ENCODE results near the gene FOXO1.
"Not testable (repeated sequence)": the region's sequence is repeated elsewhere in the genome, so short reads cannot be mapped to it uniquely, and the experiment has no call there.

FOXO1 gene

DNA sequence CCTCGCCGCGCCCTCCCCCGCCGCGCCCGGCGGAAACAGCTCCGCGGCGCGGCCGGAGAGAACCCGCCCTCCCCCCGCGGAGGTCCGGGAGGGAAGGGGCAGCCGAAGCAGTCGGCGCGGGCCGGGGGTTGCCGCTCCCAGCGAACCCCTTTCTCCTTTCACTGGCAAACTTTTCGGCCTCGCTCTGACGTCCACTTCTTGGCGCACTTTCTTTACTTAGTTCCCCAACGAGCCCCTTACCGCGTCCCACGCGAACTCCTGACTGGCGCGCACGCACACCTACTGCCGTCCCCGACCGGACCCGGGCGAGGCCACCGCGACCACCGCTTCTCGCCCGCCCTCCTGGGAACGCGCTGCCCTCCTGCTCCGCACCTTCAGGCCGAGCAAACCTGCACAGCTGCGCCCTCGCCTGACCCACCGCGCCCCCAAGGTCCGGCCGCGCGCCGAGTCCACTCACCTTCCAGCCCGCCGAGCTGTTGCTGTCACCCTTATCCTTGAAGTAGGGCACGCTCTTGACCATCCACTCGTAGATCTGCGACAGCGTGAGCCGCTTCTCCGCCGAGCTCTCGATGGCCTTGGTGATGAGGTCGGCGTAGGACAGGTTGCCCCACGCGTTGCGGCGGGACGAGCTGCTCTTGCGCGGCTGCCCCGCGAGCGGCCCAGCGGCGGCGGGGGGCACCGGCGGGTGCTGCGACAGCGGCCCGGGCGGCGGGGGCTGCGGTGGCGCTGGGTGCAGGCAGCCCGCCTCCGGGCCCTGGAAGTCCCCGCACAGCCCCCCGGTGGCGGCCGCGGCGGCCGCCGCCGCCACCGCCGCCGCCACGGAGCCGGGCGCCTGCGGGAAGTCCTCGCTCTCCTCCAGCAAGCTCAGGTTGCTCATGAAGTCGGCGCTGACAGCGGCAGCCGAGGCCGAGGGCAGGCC, 1.1 kb downstream of the FOXO1 start:
- no peak for DNase-seq

DNA sequence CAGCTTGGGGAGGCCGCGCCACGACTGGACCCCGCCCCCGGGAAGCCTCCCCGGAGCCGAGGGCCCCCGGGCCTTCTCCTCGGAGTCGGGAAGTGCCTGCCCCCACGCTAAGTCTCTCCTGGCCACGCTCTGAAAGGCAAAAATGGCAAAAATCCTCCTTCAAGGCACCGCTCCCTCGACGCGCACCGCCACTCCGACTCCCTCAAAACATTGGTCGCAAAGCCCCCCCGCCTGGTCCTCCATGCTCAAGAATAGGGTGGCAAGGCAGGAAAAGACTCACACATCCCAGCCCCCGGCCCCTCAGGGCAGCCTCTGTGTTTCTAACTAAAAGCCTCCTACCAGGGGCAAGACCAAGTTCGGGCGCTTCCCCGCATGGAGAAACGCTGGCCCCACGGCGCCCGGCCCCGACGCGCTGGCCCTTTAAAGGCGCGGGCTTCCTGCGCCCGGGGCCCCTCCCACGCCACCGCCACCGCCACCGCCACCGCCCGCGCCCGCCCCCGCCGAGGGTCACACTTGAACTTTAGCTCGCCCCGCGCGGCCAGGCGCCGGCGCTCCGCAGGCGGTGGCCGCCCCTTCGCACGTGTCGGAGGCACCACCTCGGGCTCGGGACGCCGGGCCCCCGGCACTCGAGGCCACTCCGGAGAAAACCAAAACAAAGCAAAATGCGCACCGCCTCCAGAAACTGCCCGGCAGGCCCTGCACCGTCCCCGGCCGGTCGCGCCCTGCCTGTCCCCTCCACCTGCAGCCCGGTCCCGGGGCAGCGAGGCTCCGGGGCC, 1.9 kb downstream of the FOXO1 start:
- DNase-seq: no peak

DNA sequence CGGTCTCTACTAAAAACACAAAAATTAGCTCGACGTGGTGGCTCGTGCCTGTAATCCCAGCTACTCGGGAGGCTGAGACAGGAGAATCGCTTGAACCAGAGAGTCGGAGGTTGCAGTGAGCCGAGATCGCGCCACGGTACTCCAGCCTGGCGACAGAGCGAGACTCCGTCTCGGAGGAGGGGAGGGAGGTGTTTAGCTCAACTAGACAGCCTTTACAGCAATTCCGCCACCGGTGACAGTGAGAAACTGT, 2.4 kb downstream of the FOXO1 start:
- DNase-seq: not testable (repeated sequence)

DNA sequence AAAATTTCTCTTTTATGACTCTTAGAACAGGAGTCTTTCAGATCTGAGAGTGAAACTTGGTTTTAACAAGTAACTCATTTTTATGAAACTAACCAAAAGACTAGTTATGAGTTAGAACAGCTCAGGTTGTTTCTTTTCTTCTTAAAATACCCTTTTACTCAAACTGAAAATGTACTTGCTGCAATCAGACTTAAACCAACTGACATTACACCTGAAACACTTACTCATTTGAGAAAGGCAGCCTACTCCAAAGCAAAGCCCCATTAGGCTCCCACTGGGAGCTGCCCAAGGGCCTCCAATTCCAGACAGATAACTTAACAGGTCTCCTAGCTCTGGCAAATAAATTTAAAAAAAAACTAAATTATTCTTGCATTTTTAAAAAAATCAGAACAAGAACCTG, 3.6 kb downstream of the FOXO1 start:
- DNase-seq: no peak

DNA sequence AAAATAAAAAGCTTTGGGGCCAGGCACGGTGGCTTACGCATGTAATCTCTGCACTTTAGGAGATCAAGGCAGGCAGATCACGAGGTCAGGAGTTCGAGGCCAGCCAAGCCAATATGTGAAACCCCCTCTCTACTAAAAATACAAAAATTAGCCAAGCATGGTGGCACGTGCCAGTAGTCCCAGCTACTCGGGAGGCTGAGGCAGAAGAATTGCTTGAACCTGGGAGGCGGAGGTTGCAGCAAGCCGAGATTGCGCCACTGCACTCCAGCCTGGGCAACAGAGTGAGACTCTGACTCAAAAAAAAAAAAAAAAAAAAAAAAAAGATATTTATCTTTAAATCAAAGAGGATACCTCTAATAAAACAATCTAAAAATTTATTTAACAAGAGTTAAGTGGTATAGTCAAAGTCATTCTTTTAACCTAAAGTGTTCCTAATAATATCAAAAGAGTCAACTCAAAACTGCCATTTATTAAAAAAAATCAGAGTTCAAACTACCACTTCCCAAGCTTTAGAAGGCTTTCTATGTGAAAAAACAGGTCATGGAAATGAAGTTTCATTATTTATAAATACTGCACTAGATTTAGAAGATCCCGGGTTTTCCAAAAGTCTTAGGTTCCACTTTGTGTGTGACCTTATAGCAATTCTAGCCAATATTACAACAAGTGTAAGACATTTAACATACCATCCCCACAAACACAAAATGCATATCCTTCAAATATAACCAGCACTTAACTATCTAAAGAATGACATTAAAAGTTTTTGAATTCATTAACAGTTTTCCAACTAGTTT, 4.4 kb downstream of the FOXO1 start:
- DNase-seq: no peak

DNA sequence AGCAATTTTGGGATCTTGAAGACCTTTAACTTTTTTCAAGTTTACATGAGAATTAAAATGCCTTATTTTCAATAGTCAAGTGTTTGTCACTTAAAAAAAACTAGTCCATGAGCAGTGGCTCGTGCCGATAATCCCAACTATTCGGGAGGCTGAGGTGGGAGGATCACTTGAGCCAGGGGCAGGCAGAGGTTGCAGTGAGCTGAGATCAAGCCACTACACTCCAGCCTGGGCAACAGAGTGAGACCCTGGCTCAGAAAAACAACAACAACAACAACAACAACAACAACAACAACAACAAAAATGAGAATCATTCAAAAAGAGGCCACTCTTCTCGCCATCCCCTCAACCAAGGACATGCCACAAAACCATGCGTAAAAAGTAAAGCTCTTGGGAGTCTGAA, 5.7 kb downstream of the FOXO1 start:
- DNase-seq: no peak

DNA sequence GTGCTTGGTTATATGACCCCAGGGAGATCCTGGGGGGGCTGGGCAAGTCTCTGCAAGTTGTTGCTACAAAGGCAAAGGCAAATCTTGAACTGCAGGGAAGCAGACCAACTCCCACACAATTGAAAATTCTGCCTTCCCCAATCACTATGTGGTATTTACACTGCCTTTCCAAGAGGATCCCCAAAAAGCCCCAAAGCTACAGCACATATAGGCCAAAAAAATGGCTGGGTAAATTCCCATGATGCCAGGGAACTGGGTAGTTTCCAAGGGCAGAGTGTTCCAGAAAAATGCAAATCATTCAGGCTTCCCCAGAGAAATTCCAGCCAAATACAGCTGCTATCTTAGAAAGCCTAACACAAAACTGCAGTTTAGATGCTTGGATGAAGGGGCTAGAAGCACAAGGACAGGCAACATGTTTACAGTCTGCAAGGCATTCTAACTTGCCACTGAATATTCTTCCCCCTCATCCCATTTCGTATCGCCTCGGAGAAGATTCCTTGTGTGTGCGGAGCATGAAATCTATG, 6.2 kb downstream of the FOXO1 start:
- no peak for DNase-seq

DNA sequence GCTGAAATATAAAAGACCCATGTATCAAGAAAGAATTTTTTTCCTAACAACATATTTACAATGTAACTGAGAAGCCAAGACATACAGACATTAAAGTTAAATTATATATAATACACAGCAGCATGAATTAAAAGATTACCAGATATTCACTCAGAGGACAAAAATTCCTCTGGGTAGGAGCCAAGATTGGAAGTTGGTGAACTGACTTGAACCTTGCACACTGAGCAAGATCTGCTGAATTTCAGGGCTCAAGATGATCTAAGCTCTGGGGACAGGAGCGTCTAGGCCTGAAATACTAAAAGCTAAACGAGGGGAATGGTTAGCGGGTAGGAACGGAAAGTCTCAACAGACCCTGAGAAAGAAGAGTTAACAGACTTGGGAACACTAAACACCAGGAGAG, 8.5 kb downstream of the FOXO1 start:
- no peak for DNase-seq

DNA sequence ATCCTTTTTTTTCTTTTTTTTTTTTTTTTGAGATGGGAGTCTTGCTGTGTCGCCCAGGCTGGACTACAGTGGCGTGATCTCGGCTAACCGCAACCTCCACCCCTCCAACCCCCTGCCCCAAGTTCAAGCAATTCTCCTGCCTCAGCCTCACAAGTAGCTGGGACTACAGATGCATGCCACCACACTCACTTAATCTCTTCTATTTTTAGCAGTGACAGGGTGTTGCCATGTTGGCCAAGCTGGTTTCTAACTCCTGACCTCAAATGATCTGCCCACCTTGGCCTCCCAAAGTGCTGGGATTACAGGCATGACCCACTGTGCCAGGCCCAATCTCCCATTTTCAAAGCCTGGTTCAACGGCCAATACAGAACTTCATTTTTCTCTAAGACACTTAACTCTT, 9.1 kb downstream of the FOXO1 start:
- no peak for DNase-seq

DNA sequence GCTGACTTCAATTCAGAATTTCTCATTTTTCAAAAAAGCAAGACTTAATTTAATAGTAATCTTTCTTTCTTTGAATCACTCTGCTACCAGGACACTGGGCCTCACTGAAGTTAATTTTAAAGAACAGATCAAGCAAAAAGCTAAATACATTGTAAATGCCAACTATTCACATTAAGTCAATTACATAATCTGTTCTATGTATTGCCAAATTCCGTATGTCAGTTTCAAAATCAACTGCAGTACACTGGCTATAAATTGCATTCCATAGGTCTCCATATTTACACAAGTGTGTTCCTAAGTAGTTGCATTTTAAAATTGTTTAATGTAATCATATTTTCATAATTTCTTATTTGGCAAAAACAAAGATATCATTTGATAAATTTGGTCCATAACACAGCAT, 10.1 kb downstream of the FOXO1 start:
- DNase-seq: no peak

DNA sequence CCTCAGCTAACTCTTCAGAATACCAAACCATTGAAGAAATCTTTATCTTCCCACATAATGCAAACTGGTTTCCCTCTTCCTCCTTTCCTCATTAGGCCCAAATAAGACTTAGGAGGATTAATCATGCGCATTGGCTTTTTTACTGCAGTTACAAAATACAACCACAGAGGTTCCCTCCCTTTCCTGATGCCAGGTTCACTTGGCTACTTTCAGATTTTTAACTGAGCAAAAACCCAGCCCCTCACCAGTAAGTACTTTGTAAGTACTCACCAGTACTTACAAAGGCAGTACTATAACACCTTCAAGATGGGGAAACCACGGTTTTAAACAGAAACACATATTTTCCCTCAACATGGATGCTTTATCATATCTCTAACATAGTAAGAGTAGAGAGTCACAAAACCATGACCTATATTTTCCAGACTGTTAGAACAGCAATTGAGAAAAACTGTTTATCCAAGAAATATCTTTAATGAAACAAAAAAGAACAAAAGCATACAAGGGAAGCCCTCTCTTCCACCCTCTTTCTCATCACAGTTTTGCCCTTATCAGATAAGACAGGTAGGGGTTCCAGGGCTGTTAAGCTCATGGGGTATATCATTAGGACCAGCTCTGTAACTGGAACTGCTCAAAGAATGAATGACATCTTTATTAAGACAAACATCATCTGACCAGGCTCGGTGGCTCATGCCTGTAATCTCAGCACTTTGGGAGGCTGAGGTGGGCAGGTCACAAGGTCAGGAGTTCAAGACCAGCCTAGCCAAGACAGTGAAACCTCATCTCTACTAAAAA, 12.7 kb downstream of the FOXO1 start:
- no peak for DNase-seq

DNA sequence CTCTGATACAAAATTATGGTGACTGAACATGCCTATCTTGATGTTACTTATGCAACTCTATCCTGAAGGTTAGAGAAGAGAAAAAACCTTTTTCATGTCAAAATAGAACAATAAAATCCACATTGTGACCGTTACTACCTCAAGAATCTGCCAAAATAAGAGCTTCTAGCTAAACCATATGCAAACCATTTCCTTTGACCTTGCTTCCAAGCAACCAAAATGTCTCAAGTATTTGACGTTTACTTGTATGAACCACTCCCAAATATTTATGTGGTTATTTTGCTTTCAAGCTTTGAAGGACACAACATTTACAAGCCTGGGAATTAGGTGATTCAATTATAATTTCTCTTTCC, 13.9 kb downstream of the FOXO1 start:
- no peak for DNase-seq

DNA sequence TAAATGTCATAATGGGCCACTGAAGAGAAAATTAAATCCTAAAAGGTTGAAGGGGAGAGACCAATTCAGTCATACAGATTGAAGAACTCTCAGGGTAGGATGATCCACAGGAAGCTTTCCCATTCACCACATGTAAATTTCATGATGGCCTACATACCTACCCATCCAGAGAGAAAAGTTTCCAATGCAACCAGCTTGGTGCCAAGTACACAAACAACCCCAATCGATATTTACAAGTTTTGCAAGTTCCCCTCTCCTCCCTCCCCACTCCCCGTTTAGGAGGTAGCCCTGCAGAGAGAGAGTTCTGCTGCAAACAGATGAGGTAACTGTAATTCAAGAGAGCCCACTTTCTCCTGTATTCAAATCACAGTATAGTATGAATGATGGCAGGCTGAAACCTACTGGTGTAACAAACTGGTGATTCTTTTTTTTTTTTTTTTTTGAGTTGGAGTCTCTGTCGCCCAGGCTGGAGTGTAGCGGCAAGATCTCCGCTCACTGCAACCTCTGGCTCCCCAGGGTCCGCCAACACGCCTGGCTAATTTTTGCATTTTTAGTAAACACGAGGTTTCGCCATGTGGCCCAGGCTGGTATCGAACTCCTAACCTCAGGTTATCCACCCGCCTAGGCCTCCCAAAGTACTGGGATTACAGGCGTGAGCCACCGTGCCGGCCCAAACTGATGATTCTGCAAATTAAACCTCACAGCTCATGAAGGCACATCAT, 14.4 kb downstream of the FOXO1 start:
- no peak for DNase-seq

DNA sequence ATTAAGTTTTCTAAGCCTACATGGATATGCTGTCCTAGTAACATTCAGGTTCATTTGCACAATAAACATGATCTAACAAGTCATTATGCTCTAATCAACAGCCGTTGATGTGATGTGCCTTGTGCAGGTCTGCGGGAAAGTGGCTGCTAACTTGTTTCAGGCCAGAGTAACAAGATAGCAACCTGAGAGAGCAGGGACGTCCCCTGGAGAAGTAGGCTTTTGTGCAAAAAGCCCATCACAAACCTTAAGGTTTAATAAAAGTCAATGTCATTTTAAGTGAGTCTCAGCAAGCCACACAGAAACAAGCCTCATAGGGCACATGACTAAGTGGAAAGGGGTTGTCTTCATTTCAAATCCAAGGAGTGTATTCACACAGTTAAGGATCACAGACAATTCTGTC, 17.6 kb downstream of the FOXO1 start:
- DNase-seq: no peak

DNA sequence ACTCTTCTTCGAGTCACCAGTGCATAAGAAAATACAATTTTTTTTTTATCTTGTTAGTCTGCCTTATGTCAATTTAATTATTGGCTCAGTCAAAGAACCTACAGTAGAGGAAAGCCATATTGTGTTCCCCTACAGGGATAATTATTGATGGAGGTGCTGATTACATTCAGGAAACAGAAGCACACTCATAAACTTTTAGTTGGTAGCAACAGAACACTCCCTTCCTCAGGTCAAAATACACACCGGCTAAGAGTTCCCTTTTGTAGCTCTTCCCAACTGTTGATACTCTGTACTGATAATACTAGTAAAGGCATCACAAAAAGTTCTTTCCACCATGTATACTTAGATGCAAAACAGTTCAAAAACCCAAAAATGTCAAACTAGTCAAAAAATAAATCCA, 18.4 kb downstream of the FOXO1 start:
- DNase-seq: no peak

DNA sequence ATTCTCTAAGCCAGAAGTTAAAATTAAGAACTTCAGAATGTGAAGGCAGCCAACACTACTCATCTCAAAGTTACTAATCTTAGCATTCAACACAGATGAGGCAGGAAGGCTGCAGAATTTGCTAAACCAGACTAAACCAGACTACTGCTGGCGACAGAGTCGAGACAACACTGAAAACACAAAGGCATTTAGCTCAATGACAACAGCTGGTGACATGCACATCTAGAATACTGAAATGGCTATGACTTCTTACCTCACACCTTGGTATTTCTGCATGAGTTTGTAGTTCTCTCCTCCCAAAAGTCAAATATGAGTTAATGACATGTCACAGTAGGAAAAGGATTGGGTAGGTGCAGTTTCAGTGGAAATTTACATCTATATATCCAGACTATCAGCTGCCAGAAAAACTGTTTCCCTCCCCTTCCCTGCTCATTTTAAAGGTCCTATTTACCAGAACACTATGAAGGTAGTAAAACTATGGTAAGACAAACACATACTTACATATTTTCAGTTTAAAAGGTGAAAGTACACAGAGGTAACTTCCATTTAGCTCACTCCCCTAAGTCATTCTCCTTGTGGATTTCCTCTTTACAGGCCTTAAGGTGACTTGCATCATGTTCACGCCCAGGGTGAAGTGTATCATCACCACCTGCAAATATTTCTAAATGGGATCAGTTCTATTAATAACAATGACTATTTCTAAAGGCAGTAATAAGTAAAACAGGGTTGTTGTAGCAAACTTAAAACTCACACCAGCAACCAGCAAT, 21.4 kb downstream of the FOXO1 start:
- DNase-seq: no peak

DNA sequence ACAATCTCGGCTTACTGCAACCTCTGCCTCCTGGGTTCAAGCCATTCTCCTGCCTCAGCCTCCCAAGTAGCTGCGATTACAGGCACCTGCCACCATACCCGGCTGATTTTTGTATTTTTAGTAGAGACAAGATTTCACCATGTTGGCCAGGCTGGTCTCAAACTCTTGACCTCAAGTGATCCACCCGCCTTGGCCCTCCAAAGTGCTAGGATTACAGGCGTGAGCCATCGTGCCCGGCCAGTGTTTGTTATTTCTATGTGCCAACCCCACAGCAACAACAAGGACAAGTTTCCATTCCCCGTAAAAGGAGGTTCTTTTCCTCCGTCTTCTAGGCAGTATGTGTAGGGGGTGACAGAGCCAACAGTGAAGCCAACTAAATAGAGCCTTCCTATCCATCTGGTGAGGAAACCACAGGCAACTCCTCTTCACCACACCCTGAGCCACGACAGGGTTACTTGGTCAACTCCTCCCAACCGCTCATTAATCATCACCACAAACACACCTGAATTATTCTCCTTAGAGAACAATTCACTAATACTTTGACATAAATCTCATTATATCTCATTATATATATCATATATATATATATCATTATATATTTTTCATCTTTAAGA, 25.5 kb downstream of the FOXO1 start:
- DNase-seq: no peak

DNA sequence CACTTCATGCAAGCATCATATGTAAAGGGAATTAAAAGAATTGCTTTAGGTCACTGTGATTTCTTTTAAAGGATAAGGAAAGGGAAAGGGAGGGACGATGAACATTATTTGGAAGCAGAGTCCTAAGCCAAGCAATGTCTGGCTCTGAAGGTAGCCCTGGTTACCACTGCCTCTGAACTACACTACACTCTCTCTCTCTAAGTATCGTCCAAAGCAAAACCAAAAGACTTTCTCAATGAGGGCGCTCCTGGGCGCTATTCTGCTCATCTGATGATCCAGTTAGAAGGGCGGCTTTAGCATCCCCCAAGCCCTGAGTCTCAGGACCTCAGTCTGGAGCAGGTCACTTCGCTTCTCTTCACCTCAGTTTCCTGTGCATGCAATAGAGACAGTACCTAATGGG, 26.2 kb downstream of the FOXO1 start:
- no peak for DNase-seq

DNA sequence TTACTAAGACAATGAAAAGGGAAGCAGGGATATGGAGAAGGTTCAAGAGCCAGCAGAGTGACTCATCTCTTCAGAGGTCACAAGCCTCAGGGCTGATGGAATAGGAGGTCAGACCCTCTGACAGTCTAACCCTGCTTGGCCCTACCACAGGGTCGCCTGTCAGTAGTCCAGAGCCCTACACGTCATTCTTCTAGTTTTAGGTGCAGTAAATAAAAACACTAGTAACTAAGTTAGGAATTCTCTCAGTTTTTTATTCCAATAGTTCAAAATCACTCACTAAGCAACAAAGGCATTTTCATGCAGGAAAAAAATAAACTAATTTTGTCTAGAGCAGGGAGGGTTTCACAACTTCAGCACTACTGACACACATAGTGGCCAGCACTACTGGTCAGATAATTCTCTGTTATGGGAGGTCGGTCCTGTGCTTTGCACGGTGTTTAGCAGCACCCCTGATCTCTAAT, 27.2 kb downstream of the FOXO1 start:
- no peak for DNase-seq

DNA sequence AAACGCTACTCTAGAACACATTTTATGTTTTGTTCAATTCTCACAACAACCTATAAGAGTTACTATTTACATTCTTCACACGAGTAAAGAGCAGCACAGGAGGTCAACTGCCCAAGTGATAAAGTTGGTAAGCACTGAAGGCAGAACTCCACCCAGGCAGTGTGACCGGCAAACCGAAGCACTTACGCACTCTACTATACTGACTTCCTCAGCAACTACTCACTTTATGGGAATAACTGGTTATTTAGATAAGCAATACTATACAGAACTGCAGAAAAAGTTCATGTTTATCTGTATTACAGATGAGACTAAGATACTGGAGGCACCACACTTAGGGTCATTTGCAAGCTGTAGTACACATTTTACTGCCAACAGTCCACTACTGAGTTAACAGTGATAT, 28.8 kb downstream of the FOXO1 start:
- no peak for DNase-seq

Data from SHP77 (cell line).